GM19240 (cell line): ENCODE data around the gene HLA-DQB1.
"Not testable (repeated sequence)": the region's sequence is repeated elsewhere in the genome, so short reads cannot be mapped to it uniquely, and the experiment has no call there.

Experiments used
- DNase-seq: peaks from one replicate; pipeline ENCODE4 v3.0.0; 2011; ENCODE audit warnings: low spot score; ENCODE audit not compliant: insufficient read length

HLA-DQB1 gene

GRCh38 chr6:32662836-32663235 lies 3.6 kb downstream of the HLA-DQB1 start:
- DNase-seq: no peak

- no peak for DNase-seq
Observed at GRCh38 chr6:32662099-32662498, 4.4 kb downstream of the HLA-DQB1 start.

GRCh38 chr6:32659856-32660595 lies 6.4 kb downstream of the HLA-DQB1 start:
- no peak for DNase-seq

GRCh38 chr6:32658268-32658897 lies 8.1 kb downstream of the HLA-DQB1 start:
- no peak for DNase-seq

- not testable (repeated sequence) for DNase-seq
Observed at GRCh38 chr6:32657819-32658218, 8.6 kb downstream of the HLA-DQB1 start.

GRCh38 chr6:32657329-32657728 lies 9.1 kb downstream of the HLA-DQB1 start:
- not testable (repeated sequence) for DNase-seq

- no peak for DNase-seq
Observed at GRCh38 chr6:32655203-32655710, 11.2 kb downstream of the HLA-DQB1 start.

- no peak for DNase-seq
Observed at GRCh38 chr6:32645047-32645703, 21.3 kb downstream of the HLA-DQB1 start.

- DNase-seq: no peak
Observed at GRCh38 chr6:32643904-32644303, 22.6 kb downstream of the HLA-DQB1 start.

- no peak for DNase-seq
Observed at GRCh38 chr6:32642720-32643106, 23.7 kb downstream of the HLA-DQB1 start.

- DNase-seq: not testable (repeated sequence)
Observed at GRCh38 chr6:32641785-32642719, 24.4 kb downstream of the HLA-DQB1 start.

GRCh38 chr6:32641122-32641521 lies 25.3 kb downstream of the HLA-DQB1 start:
- DNase-seq: no peak

GRCh38 chr6:32639440-32640394 lies 26.7 kb downstream of the HLA-DQB1 start:
- DNase-seq: no peak

- DNase-seq: no peak
Observed at GRCh38 chr6:32638532-32639219, 27.8 kb downstream of the HLA-DQB1 start.

GRCh38 chr6:32637883-32638282 lies 28.6 kb downstream of the HLA-DQB1 start:
- DNase-seq: no peak

GRCh38 chr6:32637219-32637880 lies 29.1 kb downstream of the HLA-DQB1 start, which contains the start of gene HLA-DQA1:
TSS of gene HLA-DQA1 (plus strand) at chr6:32637406. CDS start at chr6:32637459, 53 bp downstream.
- DNase-seq: peak; percentile 14

GRCh38 chr6:32635526-32636123 lies 30.8 kb downstream of the HLA-DQB1 start:
- DNase-seq: no peak

GRCh38 chr6:32629793-32630192 lies 36.7 kb downstream of the HLA-DQB1 start:
- not testable (repeated sequence) for DNase-seq
